Measurements from ENCODE around the gene ZNF750. TPM values are rescaled to one million over a fixed set of nuclear protein-coding genes. Genes with fewer than 3 reads are reported as not detected.

The ZNF750 gene
- total RNA-seq, 3 donors from 2014 or later = not detected

DNA sequence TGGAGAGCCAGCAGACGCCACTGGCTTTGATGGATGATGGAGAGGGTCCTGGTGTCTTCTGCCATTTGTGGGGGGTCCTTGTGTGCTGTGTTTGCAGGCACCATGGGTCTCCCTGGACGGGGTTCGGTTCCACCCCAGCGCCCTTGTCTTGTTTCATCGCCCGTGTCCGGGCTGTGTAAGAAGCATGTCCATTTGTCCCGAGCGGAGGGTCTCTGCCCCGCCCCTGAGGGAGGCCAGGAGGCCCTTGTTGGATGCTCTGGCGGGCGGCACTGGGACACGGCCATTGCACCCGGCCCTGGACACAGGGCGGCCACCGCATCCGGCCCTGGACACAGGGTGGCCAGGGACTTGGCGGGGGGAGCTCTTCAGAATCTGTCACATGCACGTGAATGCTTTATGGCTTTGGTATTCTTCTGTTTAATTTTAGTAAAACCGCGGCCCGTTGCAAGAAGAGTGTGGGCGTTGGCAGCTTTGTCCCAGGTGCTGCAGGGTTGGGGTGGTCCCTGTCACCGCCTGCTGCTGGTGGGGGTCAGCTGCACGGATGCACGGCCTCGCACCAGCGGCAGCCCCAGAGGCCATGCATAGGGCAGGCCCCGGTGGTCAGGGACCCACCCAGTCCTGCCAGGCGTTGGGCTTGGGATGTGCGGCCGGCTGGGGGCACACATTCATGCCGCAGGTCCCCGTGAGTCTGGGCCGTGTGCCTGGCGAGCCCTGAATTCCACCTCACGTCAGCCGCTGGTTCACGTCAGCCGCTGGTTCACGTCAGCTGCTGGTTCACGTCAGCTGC, 21.0 kb upstream of the ZNF750 start:
- H3K36me3 ChIP-seq (ENCODE audit: low read depth) = no peaks in the 10 kb centered on the region
- no peaks in the 10 kb centered on the region for H3K9me3 ChIP-seq
- DNase-seq (peak in 1 of 3 donors; percentile 49), ATAC-seq (no peak)
- H3K4me3 ChIP-seq = no peak overlapping the region
- peaks cover 6% of the 10 kb centered on the region for H3K4me1 ChIP-seq (ENCODE audit: low read depth)
- TF ChIP-seq, protein P1, sequence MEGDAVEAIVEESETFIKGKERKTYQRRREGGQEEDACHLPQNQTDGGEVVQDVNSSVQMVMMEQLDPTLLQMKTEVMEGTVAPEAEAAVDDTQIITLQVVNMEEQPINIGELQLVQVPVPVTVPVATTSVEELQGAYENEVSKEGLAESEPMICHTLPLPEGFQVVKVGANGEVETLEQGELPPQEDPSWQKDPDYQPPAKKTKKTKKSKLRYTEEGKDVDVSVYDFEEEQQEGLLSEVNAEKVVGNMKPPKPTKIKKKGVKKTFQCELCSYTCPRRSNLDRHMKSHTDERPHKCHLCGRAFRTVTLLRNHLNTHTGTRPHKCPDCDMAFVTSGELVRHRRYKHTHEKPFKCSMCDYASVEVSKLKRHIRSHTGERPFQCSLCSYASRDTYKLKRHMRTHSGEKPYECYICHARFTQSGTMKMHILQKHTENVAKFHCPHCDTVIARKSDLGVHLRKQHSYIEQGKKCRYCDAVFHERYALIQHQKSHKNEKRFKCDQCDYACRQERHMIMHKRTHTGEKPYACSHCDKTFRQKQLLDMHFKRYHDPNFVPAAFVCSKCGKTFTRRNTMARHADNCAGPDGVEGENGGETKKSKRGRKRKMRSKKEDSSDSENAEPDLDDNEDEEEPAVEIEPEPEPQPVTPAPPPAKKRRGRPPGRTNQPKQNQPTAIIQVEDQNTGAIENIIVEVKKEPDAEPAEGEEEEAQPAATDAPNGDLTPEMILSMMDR (IDR thresholded peaks at IDR 0.05) = no peak
- intact Hi-C loops (cut with DNase I, micrococcal nuclease) = no loop called here

DNA sequence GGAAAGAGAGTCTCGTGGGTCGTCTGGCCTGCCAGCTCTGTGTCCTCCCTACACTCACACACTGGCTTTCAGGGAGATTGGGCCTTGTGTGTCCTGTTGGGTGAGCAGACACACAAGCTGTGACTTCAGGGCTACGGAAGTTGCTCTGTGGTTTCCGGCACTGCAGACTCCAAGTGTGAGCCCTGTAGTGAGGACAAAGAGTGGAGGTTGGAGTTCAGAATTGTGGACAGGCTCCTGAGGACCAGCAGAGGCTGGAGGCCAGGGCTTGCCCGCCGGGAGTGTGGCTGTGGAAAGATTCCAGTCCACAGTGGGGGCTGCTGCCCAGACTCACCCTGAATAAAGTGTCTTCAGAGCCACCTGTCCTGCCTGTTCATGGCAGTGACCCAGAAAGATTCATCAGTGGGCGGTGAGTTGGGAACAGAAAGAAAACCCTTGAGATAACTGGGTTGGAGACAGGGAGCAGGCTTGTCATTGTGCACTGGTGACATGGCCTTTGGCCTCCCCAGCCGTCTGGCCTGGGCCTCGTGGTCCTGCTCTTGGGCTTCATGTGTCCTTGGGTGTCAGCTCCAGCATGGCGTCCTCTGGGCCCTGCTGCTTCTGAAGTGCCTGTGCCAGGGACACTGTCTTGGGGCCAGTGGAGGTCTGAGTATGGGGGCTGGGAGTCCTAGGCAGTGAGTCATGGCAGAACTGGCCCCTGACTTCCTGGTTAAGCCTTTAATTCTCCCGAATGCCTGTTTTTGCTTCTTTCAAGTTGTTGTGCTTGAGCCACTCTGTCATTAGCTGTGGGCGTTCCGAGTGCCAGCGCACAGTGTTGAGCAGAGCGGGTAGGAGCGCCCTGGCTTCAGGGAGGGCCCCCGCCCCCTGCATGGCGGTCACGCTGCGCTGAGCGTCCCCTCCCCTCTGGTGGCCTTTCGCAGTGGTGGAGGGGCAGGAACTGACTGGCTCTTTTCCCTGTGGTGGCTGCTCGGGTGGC, 19.9 kb upstream of the ZNF750 start:
- TF ChIP-seq, protein P1 (IDR thresholded peaks at IDR 0.05) = no peak
- Histone ChIP-seq H3K4me1 (ENCODE audit: low read depth) (no peaks in the 10 kb centered on the region), H3K9me3 (no peaks in the 10 kb centered on the region), H3K4me3 (no peak overlapping the region), H3K36me3 (ENCODE audit: low read depth) (no peaks in the 10 kb centered on the region)
- peak; percentile 61 for ATAC-seq
- peak in 1 of 3 donors; percentile 26 for DNase-seq
- intact Hi-C loops (cut with DNase I, micrococcal nuclease) = no loop called here

DNA sequence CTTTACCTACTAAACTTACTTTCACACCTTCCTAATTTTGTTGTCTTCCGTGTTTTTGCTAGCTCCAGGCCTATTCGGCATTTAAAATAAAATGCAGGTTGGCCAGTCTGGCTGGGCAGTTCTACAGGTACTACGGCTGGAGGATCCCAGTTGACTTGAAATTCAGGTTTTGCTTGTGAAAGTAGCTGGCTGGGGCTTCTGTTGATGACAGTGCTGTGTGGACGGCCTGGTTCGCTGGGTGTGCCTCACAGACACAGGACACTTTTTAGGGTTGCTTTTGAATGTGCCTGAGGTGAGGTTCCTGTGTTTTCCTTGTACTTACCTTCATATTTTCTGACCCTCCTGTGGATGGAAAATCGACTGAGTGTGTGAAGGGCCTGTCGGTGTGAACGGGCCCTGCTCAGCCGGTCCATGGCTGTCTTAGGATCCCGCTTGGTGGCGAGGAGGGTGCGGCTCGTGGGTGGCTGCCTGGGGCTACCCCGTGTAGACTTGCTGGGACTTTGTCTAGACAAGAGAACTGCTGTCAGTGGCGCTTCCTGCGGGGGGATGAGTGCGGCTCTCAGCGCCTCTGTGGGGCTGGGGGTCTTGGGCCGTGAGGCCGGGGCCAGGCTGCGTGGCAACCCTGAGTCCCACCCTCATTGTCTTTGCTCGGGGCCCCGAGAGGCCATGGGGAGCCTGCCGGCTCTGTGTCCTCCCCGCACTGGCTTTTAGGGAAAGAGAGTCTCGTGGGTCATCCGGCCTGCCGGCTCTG, 18.7 kb upstream of the ZNF750 start:
- intact Hi-C loops (cut with DNase I, micrococcal nuclease) = no loop called here
- peak in 1 of 3 donors; percentile 21 for DNase-seq

DNA sequence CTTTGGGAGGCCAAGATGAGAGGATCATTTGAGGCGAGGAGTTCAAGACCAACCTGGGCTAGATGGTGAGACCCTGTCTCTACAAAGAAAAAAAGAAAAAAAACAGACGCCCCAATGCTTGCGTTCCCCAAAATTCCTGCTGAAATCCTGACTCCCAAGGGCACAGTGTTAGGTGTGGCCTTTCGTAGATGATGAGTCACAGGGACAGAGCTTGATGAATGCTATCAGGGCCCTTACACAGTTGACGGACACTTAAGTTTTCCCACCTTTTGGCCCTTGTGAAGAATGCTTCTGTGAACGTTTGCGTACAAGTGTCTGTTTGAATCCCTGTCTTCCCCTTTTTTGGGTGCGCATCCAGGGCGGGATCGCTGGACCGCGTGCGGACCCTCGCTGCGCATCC, 16.5 kb upstream of the ZNF750 start:
- no peaks in the 10 kb centered on the region for H3K9me3 ChIP-seq
- TF ChIP-seq, protein P1 (IDR thresholded peaks at IDR 0.05) = no peak
- intact Hi-C loops (cut with DNase I, micrococcal nuclease) = no loop called here
- H3K36me3 ChIP-seq (ENCODE audit: low read depth) = no peaks in the 10 kb centered on the region
- H3K4me1 ChIP-seq (ENCODE audit: low read depth) = no peaks in the 10 kb centered on the region
- no peak for DNase-seq
- ATAC-seq = no peak
- H3K4me3 ChIP-seq = no peak overlapping the region

More for the DNA sequence above, 18.7 kb upstream of the ZNF750 start:
- no peaks in the 10 kb centered on the region for H3K9me3 ChIP-seq
- no peaks in the 10 kb centered on the region for H3K36me3 ChIP-seq (ENCODE audit: low read depth)
- TF ChIP-seq, protein P1 (IDR thresholded peaks at IDR 0.05) = no peak
- no peak for ATAC-seq
- no peaks in the 10 kb centered on the region for H3K4me1 ChIP-seq (ENCODE audit: low read depth)
- no peak overlapping the region for H3K4me3 ChIP-seq

DNA sequence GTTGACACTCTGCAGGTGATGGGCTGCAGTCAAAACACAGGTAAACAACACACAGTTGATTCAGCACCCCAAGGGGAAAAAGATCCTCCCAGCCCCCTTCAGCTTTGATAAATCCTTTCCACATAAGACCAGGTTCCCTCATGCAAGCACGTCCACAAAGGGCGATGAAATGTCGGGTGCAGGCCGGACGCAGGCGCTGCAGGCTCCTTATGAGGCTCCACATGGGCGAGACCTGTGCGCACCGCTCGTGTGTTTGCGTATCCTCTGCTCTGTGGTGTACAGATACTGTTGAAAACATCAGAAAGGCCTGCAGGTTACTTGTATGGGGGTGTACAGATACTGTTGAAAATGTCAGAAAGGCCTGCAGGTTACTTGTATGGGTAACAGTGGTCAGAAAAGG, 14.4 kb upstream of the ZNF750 start:
- intact Hi-C loops (cut with DNase I, micrococcal nuclease) = no loop called here
- Histone ChIP-seq H3K4me3 (no peak overlapping the region), H3K4me1 (ENCODE audit: low read depth) (no peaks in the 10 kb centered on the region), H3K9me3 (no peaks in the 10 kb centered on the region), H3K36me3 (ENCODE audit: low read depth) (no peaks in the 10 kb centered on the region)
- ATAC-seq (no peak), DNase-seq (peak in 1 of 3 donors; percentile 12)
- TF ChIP-seq, protein P1 (IDR thresholded peaks at IDR 0.05) = no peak

Measured in mucosa of descending colon (tissue), 3 donors.